A549 (cell line): ENCODE data around the gene APOL2.

Experiments
- CHD4 ChIP-seq: fragments of 200-600 bp; sonication (generic); IDR thresholded peaks from 2 replicates; pipeline ENCODE4 v1.6.1; 2016; ENCODE audit warnings: antibody characterized with exemption, mild to moderate bottlenecking, borderline replicate concordance
- GATA3 ChIP-seq: IDR thresholded peaks from 2 replicates; pipeline ENCODE4 v1.6.1; 2012; ENCODE audit warnings: borderline replicate concordance
- MAFK ChIP-seq: fragments of 450-650 bp; IDR thresholded peaks from 2 replicates; pipeline ENCODE4 v1.6.1; 2014; ENCODE audit not compliant: partially characterized antibody
- MAZ ChIP-seq: fragments of 150-350 bp; IDR thresholded peaks from 2 replicates; pipeline ENCODE4 v1.6.1; 2014; ENCODE audit warnings: antibody characterized with exemption, low read depth, low read length, borderline replicate concordance
- POLR2A ChIP-seq: IDR thresholded peaks from 2 replicates; pipeline ENCODE4 v1.6.1; 2012; ENCODE audit warnings: mild to moderate bottlenecking, low read length
- TF ChIP-seq, protein P1 (sequence below): fragments of >200 bp; sonication (Bioruptor Twin); formaldehyde crosslinking; IDR thresholded peaks from 3 replicates; pipeline ENCODE4 v1.5.1; 2016
- TF ChIP-seq, protein P2 (sequence below): fragments of 250-450 bp; sonication (Bioruptor Pico); IDR thresholded peaks from 2 replicates; pipeline ENCODE4 v1.5.0; 2021; ENCODE audit warnings: mild to moderate bottlenecking, moderate library complexity, borderline replicate concordance

DNA sequence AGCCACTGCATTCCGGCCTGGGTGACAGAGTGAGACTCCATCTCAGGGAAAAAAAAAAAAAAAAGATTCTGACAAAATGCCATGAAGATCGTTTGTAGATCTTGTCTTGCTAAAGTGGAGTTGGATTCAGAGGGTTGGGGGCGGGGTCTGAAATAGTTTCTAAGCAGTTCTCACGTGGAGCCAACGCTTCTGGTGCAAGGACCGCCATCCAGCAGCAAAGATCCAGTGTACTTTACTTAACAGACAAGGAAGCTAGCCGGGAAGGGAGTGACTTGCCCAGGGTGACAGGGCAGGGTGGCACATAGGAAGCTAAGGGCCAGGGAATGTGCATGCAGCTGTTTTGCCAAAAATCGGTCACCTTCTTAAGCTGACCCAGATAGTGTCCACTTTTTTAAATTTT lies 41.1 kb upstream of the APOL2 start:
- TF ChIP-seq POLR2A = no peak
- TF ChIP-seq GATA3 = no peak
- TF ChIP-seq, protein P1, sequence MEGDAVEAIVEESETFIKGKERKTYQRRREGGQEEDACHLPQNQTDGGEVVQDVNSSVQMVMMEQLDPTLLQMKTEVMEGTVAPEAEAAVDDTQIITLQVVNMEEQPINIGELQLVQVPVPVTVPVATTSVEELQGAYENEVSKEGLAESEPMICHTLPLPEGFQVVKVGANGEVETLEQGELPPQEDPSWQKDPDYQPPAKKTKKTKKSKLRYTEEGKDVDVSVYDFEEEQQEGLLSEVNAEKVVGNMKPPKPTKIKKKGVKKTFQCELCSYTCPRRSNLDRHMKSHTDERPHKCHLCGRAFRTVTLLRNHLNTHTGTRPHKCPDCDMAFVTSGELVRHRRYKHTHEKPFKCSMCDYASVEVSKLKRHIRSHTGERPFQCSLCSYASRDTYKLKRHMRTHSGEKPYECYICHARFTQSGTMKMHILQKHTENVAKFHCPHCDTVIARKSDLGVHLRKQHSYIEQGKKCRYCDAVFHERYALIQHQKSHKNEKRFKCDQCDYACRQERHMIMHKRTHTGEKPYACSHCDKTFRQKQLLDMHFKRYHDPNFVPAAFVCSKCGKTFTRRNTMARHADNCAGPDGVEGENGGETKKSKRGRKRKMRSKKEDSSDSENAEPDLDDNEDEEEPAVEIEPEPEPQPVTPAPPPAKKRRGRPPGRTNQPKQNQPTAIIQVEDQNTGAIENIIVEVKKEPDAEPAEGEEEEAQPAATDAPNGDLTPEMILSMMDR = no peak
- TF ChIP-seq MAFK = no peak
- TF ChIP-seq, protein P2, sequence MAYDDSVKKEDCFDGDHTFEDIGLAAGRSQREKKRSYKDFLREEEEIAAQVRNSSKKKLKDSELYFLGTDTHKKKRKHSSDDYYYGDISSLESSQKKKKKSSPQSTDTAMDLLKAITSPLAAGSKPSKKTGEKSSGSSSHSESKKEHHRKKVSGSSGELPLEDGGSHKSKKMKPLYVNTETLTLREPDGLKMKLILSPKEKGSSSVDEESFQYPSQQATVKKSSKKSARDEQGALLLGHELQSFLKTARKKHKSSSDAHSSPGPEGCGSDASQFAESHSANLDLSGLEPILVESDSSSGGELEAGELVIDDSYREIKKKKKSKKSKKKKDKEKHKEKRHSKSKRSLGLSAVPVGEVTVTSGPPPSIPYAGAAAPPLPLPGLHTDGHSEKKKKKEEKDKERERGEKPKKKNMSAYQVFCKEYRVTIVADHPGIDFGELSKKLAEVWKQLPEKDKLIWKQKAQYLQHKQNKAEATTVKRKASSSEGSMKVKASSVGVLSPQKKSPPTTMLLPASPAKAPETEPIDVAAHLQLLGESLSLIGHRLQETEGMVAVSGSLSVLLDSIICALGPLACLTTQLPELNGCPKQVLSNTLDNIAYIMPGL (CRISPR knock-in tag) = no peak
- no peak for TF ChIP-seq MAZ
- no peak for TF ChIP-seq CHD4
